ENCODE data around the gene ICAM1. TPM values are rescaled to one million over a fixed set of nuclear protein-coding genes. Genes with fewer than 3 reads are reported as not detected.

The ICAM1 gene
- total RNA-seq, 3 donors from 2014 or later = 20.6 to 52.2 (median 20.8) TPM

GRCh38 chr19:10292789-10293636 lies 22.1 kb downstream of the ICAM1 start:
- H3K4me1 ChIP-seq = peaks cover 27 to 33% of the 10 kb centered on the region in 2 donors
- peaks cover 24 to 83% of the 10 kb centered on the region in 2 donors for H3K27me3 ChIP-seq
- H3K4me3 ChIP-seq = peak overlapping the region in 2 of 3 donors; percentile 54 to 72
- intact Hi-C loops (cut with DNase I; ENCODE audit: low total_unique reads) = no loop called here
- no peak for DNase-seq (ENCODE audit: low spot score in 2 of 2)
- no peaks in the 10 kb centered on the region for H3K9me3 ChIP-seq
- TF ChIP-seq, protein P1, sequence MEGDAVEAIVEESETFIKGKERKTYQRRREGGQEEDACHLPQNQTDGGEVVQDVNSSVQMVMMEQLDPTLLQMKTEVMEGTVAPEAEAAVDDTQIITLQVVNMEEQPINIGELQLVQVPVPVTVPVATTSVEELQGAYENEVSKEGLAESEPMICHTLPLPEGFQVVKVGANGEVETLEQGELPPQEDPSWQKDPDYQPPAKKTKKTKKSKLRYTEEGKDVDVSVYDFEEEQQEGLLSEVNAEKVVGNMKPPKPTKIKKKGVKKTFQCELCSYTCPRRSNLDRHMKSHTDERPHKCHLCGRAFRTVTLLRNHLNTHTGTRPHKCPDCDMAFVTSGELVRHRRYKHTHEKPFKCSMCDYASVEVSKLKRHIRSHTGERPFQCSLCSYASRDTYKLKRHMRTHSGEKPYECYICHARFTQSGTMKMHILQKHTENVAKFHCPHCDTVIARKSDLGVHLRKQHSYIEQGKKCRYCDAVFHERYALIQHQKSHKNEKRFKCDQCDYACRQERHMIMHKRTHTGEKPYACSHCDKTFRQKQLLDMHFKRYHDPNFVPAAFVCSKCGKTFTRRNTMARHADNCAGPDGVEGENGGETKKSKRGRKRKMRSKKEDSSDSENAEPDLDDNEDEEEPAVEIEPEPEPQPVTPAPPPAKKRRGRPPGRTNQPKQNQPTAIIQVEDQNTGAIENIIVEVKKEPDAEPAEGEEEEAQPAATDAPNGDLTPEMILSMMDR (IDR thresholded peaks at IDR 0.05) = no peak
- TF ChIP-seq POLR2A (IDR thresholded peaks at IDR 0.05) (no peak), POLR2AphosphoS5 (IDR thresholded peaks at IDR 0.05) (no peak)
- peak overlapping the region in 1 of 2 donors; percentile 52 for H3K27ac ChIP-seq
- H3K36me3 ChIP-seq = no peaks in the 10 kb centered on the region

GRCh38 chr19:10293637-10294367 lies 22.9 kb downstream of the ICAM1 start:
- H3K4me1 ChIP-seq = peaks cover 27 to 33% of the 10 kb centered on the region in 2 donors

DNA sequence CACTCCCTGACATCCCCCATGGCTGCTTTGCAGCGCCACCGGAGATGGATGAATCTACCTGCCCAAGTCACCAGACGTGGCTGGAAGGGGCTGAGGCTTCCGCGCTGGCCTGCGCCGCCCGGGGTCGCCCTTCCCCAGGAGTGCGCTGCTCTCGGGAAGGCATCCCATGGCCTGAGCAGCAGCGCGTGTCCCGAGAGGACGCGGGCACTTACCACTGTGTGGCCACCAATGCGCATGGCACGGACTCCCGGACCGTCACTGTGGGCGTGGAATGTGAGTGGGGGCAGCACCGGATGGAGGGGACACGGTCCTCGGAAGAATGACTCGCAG lies 23.4 kb downstream of the ICAM1 start:
- no peak for TF ChIP-seq POLR2AphosphoS5 (IDR thresholded peaks at IDR 0.05)
- TF ChIP-seq POLR2A (IDR thresholded peaks at IDR 0.05) = no peak
- TF ChIP-seq, protein P1 (IDR thresholded peaks at IDR 0.05) = no peak
- DNase-seq (ENCODE audit: low spot score in 2 of 2) = no peak
- no peaks in the 10 kb centered on the region for H3K9me3 ChIP-seq
- no peak overlapping the region for H3K27ac ChIP-seq
- H3K36me3 ChIP-seq = no peaks in the 10 kb centered on the region
- intact Hi-C loops (cut with DNase I; ENCODE audit: low total_unique reads) = no loop called here
- no peak overlapping the region for H3K4me3 ChIP-seq
- peaks cover 23 to 30% of the 10 kb centered on the region in 2 donors for H3K4me1 ChIP-seq
- peaks cover 21 to 71% of the 10 kb centered on the region in 2 donors for H3K27me3 ChIP-seq

More at GRCh38 chr19:10293637-10294367, 22.9 kb downstream of the ICAM1 start:
- H3K27ac ChIP-seq = no peak overlapping the region
- no peaks in the 10 kb centered on the region for H3K9me3 ChIP-seq
- peaks cover 24 to 77% of the 10 kb centered on the region in 2 donors for H3K27me3 ChIP-seq
- no peak for DNase-seq (ENCODE audit: low spot score in 2 of 2)
- H3K4me3 ChIP-seq = peak overlapping the region in 2 of 3 donors; percentile 54 to 72
- intact Hi-C loops (cut with DNase I; ENCODE audit: low total_unique reads) = no loop called here
- TF ChIP-seq, protein P1 (IDR thresholded peaks at IDR 0.05) = no peak
- no peaks in the 10 kb centered on the region for H3K36me3 ChIP-seq

DNA sequence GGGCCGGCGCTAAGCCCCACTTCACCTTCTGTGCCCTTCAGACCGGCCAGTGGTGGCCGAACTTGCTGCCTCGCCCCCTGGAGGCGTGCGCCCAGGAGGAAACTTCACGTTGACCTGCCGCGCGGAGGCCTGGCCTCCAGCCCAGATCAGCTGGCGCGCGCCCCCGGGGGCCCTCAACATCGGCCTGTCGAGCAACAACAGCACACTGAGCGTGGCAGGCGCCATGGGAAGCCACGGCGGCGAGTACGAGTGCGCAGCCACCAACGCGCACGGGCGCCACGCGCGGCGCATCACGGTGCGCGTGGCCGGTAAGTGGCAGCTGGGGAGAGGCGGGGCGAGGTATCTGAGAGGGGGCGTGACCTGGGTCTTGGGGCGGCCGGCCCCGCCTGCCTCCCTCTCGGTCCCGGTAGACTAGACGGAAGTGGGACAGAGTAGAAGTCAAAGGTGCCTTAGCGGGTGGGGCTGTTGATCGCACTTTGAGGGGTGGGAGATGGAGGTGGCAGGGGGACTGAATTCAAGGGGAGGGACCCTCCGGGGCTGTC lies 24.5 kb downstream of the ICAM1 start:
- Histone ChIP-seq H3K4me1 (peaks cover 15 to 23% of the 10 kb centered on the region in 2 donors), H3K9me3 (no peaks in the 10 kb centered on the region), H3K27ac (no peak overlapping the region), H3K36me3 (no peaks in the 10 kb centered on the region), H3K27me3 (peaks cover 20 to 61% of the 10 kb centered on the region in 2 donors), H3K4me3 (peak overlapping the region in 2 of 3 donors; percentile 35 to 62)
- no peak for TF ChIP-seq POLR2A (IDR thresholded peaks at IDR 0.05)
- TF ChIP-seq, protein P1 (IDR thresholded peaks at IDR 0.05) = no peak
- intact Hi-C loops (cut with DNase I; ENCODE audit: low total_unique reads) = no loop called here
- DNase-seq (ENCODE audit: low spot score in 2 of 2) = no peak
